Pancreas (tissue), 10 donors: ENCODE data around the gene TSR1. TPM values are rescaled to one million over a fixed set of nuclear protein-coding genes. Genes with fewer than 3 reads are reported as not detected.

Source experiments
- ATAC-seq, 4 donors: fragments of 200-7000 bp; cut with Tn5 transposase; one replicate each; pipeline versions ENCODE4 v1.8.0 to v1.9.1; 2020; ENCODE audit warnings: mild to moderate bottlenecking in 4 of 4, moderate library complexity in 4 of 4
- DNase-seq, 6 donors: peaks; one replicate each; pipeline ENCODE4 v3.0.0-alpha.2; 2020
- FAIRE-seq: peaks from 2 replicates; lab custom pipeline; 2012; peaks lifted over from hg19 to GRCh38; lab: Jason Lieb, UNC
- H3K27ac ChIP-seq, 4 donors: fragments of 200-600 bp; sonication (generic); 1 replicate in 3 of 4; 2 replicates in 1 of 4; pipeline versions ENCODE4 v1.5.0 to v1.8.0; 2020
- H3K27me3 ChIP-seq, 4 donors: fragments of 200-600 bp; one replicate each; pipeline ENCODE4 v1.8.0; 2021
- H3K36me3 ChIP-seq, 3 donors: fragments of 200-600 bp; sonication (generic) in 1 of 3; one replicate each; pipeline versions ENCODE4 v1.5.0 to v1.8.0; 2020 to 2021
- H3K4me1 ChIP-seq, 3 donors: fragments of 200-600 bp; one replicate each; pipeline ENCODE4 v1.8.0; 2021
- H3K4me3 ChIP-seq, 4 donors: fragments of 200-600 bp; sonication (generic) in 2 of 4; one replicate each; pipeline versions ENCODE4 v1.5.0 to v1.8.0; 2020 to 2021
- H3K9me3 ChIP-seq, 4 donors: fragments of 200-600 bp; one replicate each; pipeline ENCODE4 v1.8.0; 2021
- WGBS, 2 donors: extraction: QIAGEN DNeasy Blood & Tissue Kit; methylation state at CpG; one replicate each; pipeline ENCODE4 v1.1.7; 2013; 5-methylcytosine and 5-hydroxymethylcytosine counted together
- intact Hi-C, 3 donors: fragments of 100-400 bp; cut with DNase I; formaldehyde crosslinking; loops; one replicate each; pipeline versions ENCODE4 v1.11.1 to v1.14.2; 2022
- polyA plus RNA-seq, 2 donors: library from polyadenylated mRNA; stranded (reverse); fragments of 200-250 nt; gene quantifications; one replicate each; pipeline ENCODE4 v1.2.3, GENCODE V29; 2013
- total RNA-seq, 6 donors: library from RNA; stranded (reverse); fragmentation: NEBNext Ultra II Directional in 4 of 6; extraction: Animal tissue kit (Norgen Biotek cat#: 25700) in 4 of 6; gene quantifications; one replicate each; pipeline versions ENCODE4 v1.2.1 to v1.2.4, GENCODE V29; 2021 to 2023
- TF ChIP-seq, protein P1 (sequence below), 4 donors: fragments of 200-600 bp; sonication (generic) in 3 of 4; IDR thresholded peaks; one replicate each; pipeline versions ENCODE4 v1.5.0 to v1.8.0; 2021; ENCODE audit warnings: antibody characterized with exemption in 4 of 4
- donor health status: healthy with polysubstance abuse.
- donor health status: DM: no; HTN: no; CAD: no; lungs with moderate emphysema.
- donor health status: DM: no; HTN: no; CAD: no.
- donor health status: control.
- donor health status: control.
- donor health status: Bipolar disorder and iron deficiency.
- donor health status: DM: yes; HTN: yes; CAD: no.
- donor health status: DM: no; HTN: no; CAD: no.
- donor health status: DM: no; HTN: no; CAD: no.
- donor health status: DM: yes; HTN: yes; CAD: no.

Gene TSR1
- total and polyA plus RNA-seq, 8 donors: 8.3 to 17.3 (median 12.2) TPM

DNA sequence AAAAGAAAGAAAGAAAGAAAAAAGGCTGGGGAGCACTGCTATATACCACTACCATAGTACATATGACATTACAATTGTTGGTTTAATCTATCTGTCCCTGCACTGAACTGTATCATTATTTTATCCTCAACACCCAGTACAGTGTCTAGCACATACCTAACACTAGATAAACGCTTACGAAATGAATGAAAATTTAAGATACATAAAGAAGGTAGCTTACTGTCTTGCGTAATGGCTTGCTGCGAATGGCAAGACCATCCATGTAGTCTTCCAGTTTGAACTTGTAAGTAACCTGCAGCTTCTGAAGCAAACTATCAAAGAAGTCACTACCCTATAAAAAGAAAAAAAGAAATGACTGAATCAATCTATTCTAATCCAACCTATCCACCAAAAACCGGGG, 39.2 kb downstream of the TSR1 start:
- Histone ChIP-seq H3K36me3 (peaks cover 0 to 26% (median 9%) of the 10 kb centered on the region in 3 donors), H3K27ac (no peak overlapping the region), H3K4me3 (no peak overlapping the region), H3K4me1 (peaks cover 0 to 5% (median 4%) of the 10 kb centered on the region in 3 donors), H3K27me3 (no peaks in the 10 kb centered on the region), H3K9me3 (no peaks in the 10 kb centered on the region)
- TF ChIP-seq, protein P1, sequence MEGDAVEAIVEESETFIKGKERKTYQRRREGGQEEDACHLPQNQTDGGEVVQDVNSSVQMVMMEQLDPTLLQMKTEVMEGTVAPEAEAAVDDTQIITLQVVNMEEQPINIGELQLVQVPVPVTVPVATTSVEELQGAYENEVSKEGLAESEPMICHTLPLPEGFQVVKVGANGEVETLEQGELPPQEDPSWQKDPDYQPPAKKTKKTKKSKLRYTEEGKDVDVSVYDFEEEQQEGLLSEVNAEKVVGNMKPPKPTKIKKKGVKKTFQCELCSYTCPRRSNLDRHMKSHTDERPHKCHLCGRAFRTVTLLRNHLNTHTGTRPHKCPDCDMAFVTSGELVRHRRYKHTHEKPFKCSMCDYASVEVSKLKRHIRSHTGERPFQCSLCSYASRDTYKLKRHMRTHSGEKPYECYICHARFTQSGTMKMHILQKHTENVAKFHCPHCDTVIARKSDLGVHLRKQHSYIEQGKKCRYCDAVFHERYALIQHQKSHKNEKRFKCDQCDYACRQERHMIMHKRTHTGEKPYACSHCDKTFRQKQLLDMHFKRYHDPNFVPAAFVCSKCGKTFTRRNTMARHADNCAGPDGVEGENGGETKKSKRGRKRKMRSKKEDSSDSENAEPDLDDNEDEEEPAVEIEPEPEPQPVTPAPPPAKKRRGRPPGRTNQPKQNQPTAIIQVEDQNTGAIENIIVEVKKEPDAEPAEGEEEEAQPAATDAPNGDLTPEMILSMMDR (IDR thresholded peaks at IDR 0.05): no peak
- intact Hi-C loops: no loop called here
- FAIRE-seq (no peak), ATAC-seq (no peak), DNase-seq (no peak)
- 86 to 88% methylated on average over 5 of the region's 5 CpGs for WGBS, 2 donors

DNA sequence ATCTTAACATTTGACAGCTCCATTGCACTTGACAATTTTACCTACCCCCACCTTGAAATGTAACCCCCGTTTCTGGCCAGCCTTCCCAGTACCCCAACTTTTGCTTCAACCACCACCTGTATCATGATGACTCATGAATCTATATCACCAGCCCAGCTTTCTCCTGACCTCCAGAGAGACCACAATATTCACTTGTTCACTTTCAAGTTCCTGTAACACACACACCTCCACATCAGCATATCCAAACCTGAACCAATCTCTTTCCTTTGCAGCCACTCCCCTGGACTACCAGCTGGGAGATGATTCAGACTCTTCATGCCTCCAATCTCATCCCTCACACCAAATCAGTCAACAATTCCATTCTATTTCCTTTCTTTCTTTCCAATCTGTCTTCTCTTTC, 40.7 kb downstream of the TSR1 start:
- Histone ChIP-seq H3K27ac (no peak overlapping the region), H3K9me3 (no peaks in the 10 kb centered on the region), H3K36me3 (peaks cover 0 to 30% (median 11%) of the 10 kb centered on the region in 3 donors), H3K27me3 (no peaks in the 10 kb centered on the region), H3K4me1 (no peaks in the 10 kb centered on the region), H3K4me3 (no peak overlapping the region)
- ATAC-seq: no peak
- WGBS, 2 donors: 81 to 88% methylated on average over 1 of the region's 1 CpG
- no peak for DNase-seq
- TF ChIP-seq, protein P1 (IDR thresholded peaks at IDR 0.05): no peak
- intact Hi-C loops: no loop called here
- FAIRE-seq: no peak

GRCh38 chr17:2292100-2292499, 44.2 kb downstream of the TSR1 start:
- DNase-seq (no peak), FAIRE-seq (no peak), ATAC-seq (no peak)
- no peak overlapping the region for H3K27ac ChIP-seq
- peaks cover 0 to 48% (median 11%) of the 10 kb centered on the region in 3 donors for H3K36me3 ChIP-seq
- no peaks in the 10 kb centered on the region for H3K9me3 ChIP-seq
- TF ChIP-seq, protein P1 (IDR thresholded peaks at IDR 0.05): no peak
- no peaks in the 10 kb centered on the region for H3K4me1 ChIP-seq
- intact Hi-C loops: no loop called here
- WGBS, 2 donors: 70 to 80% methylated on average over 2 of the region's 2 CpGs
- no peak overlapping the region for H3K4me3 ChIP-seq
- no peaks in the 10 kb centered on the region for H3K27me3 ChIP-seq

DNA sequence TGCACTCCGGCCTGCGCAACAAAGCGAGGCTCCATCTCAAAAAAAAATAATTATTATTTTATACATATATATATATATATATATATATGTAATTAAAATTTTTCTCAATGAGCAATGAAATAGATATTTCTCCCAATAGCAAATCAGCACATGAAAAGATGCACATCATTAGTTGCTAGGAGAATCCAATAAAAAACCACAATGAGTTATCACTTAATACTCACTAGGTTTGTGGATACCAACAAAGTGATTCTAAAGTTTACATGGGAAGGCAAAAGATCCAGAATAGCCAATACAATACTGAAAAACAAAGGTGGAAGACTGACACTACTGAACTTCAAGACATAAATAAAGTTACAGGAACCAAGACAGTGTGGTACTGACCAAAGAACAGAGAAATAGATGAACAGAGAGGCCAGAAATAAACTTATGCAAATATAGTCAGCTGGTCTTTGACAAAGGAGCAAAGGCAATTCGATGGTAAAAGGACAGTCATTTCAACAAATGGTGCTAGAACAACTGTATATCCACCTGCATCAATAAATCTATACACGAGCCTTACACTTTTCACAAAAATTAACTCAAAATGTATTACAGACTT, 46.3 kb downstream of the TSR1 start:
- Histone ChIP-seq H3K27me3 (no peaks in the 10 kb centered on the region), H3K27ac (no peak overlapping the region), H3K4me1 (no peaks in the 10 kb centered on the region), H3K4me3 (no peak overlapping the region), H3K36me3 (peaks cover 0 to 37% (median 11%) of the 10 kb centered on the region in 3 donors), H3K9me3 (no peaks in the 10 kb centered on the region)
- ATAC-seq: no peak
- TF ChIP-seq, protein P1 (IDR thresholded peaks at IDR 0.05): no peak
- intact Hi-C loops: no loop called here
- 91 to 93% methylated on average over 5 of the region's 5 CpGs for WGBS, 2 donors
- DNase-seq: no peak
- no peak for FAIRE-seq

GRCh38 chr17:2283302-2283701, 53.0 kb downstream of the TSR1 start:
- no peaks in the 10 kb centered on the region for H3K4me1 ChIP-seq
- TF ChIP-seq, protein P1 (IDR thresholded peaks at IDR 0.05): no peak
- H3K36me3 ChIP-seq: peaks cover 0 to 42% (median 0%) of the 10 kb centered on the region in 3 donors
- peak in 1 of 4 donors; percentile 17 for ATAC-seq
- no peaks in the 10 kb centered on the region for H3K9me3 ChIP-seq
- H3K27ac ChIP-seq: no peak overlapping the region
- H3K4me3 ChIP-seq: no peak overlapping the region
- no peaks in the 10 kb centered on the region for H3K27me3 ChIP-seq
- 86 to 88% methylated on average over 7 of the region's 7 CpGs for WGBS, 2 donors
- no peak for FAIRE-seq
- intact Hi-C loops: no loop called here
- DNase-seq: no peak
